Activated CD4-positive, alpha-beta T cell treated with anti-CD3 and anti-CD28 coated beads, Interleukin-2, amount 10 ng/mL, durations not matched to agents 24 days and 14 days (primary cell): ENCODE measurements around the gene C6orf52. TPM values are rescaled to one million over a fixed set of nuclear protein-coding genes. Genes with fewer than 3 reads are reported as not detected.

Source experiments
- total RNA-seq: library from RNA; stranded (reverse); gene quantifications from 2 replicates; pipeline ENCODE4 v1.2.3, GENCODE V29; 2022

C6orf52 gene
- total RNA-seq, 1 donor from 2014 or later: 3.0 TPM

Other genes starting within 250 kb of the C6orf52 start
- gene GCNT2, start 173.3 kb downstream of the C6orf52 start, total RNA-seq: 1.9 and 2.5 TPM in 2 replicates
- 39.1 TPM in 2 replicates for gene PAK1IP1, start 356 bp upstream of the C6orf52 start, total RNA-seq
- gene TMEM14C, start 28.5 kb upstream of the C6orf52 start, total RNA-seq: 65.0 and 67.7 TPM in 2 replicates
- gene TMEM14B, start 53.2 kb upstream of the C6orf52 start, total RNA-seq: 94.0 and 98.0 TPM in 2 replicates
- 0.47 and 0.58 TPM in 2 replicates for gene MAK, start 143.9 kb upstream of the C6orf52 start, total RNA-seq
- not detected in 2 replicates for gene GCM2, start 187.4 kb upstream of the C6orf52 start, total RNA-seq
- not detected in 2 replicates for gene SYCP2L, start 192.4 kb upstream of the C6orf52 start, total RNA-seq